ENCODE data around the gene SNCB. TPM values are rescaled to one million over a fixed set of nuclear protein-coding genes. Genes with fewer than 3 reads are reported as not detected.
A peak's percentile ranks its signal among the peaks of the same experiment; 100 is the strongest.

The SNCB gene
- total RNA-seq, 6 experiments from 2014 or later, result not detected

DNA sequence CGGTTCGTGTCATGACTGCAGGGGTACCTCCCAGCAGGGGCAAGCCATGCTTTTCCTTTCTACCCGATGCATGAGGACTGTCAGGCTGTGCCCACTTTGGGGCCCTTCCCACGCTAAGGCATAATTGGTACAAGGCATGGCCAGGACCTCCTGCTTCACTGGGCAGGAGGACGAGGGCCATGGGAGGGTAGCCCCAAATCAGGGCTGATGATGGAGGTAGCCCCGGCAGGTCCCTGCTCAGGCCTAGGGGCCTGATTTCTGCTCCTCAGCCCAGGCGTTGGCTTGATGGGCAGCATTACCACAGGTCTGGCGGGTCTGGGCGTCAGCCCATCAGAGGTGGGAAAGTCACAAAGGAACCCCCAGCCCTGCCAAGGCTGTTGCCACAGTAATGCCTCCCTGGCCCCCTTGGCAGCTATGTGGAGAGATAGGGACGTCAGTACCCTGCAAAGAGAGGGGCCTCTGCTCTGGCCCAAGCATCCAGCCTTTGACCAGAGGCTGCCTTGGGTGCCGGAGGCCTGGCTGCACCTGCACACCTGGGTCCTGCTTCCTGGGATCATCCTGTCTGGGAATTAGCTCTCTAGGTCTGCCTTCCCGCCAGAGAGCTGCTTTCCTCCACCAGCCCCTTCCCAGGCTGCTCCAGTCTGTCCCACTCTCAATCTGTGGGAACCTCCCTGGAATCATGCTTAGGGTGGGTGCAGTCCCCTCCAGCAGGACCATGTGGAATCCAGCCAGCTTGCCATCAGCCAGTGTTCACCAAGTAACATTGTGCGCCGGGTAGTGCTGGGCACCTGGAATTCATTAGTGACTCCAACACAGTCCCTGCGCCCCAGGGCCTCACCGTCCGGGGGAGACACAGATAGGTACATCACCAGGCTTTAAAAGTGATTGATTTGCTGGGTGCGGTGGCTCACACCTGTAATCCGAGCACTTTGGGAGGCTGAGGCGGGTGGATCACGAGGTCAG lies 32.3 kb upstream of the SNCB start:
- WGBS (ENCODE audit: insufficient coverage, low coverage, low lambda C conversion rate, missing lambda C conversion rate), result 90% methylated on average over 3 of the region's 21 CpGs
- TF ChIP-seq, protein P1, sequence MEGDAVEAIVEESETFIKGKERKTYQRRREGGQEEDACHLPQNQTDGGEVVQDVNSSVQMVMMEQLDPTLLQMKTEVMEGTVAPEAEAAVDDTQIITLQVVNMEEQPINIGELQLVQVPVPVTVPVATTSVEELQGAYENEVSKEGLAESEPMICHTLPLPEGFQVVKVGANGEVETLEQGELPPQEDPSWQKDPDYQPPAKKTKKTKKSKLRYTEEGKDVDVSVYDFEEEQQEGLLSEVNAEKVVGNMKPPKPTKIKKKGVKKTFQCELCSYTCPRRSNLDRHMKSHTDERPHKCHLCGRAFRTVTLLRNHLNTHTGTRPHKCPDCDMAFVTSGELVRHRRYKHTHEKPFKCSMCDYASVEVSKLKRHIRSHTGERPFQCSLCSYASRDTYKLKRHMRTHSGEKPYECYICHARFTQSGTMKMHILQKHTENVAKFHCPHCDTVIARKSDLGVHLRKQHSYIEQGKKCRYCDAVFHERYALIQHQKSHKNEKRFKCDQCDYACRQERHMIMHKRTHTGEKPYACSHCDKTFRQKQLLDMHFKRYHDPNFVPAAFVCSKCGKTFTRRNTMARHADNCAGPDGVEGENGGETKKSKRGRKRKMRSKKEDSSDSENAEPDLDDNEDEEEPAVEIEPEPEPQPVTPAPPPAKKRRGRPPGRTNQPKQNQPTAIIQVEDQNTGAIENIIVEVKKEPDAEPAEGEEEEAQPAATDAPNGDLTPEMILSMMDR (IDR thresholded peaks at IDR 0.05), result no peak
- no peak for TF ChIP-seq POLR2A (IDR thresholded peaks at IDR 0.05)
- ATAC-seq (no peak), DNase-seq (peak in 1 of 3 donors; percentile 44)
- Histone ChIP-seq H3K9me3 (no peaks in the 10 kb centered on the region), H3K36me3 (no peaks in the 10 kb centered on the region), H3K27me3 (no peaks in the 10 kb centered on the region), H3K27ac (no peak overlapping the region), H3K4me3 (no peak overlapping the region), H3K4me1 (peaks cover 0 to 17% (median 8%) of the 10 kb centered on the region in 4 donors)
- intact Hi-C loops (cut with DNase I), result no loop called here

DNA sequence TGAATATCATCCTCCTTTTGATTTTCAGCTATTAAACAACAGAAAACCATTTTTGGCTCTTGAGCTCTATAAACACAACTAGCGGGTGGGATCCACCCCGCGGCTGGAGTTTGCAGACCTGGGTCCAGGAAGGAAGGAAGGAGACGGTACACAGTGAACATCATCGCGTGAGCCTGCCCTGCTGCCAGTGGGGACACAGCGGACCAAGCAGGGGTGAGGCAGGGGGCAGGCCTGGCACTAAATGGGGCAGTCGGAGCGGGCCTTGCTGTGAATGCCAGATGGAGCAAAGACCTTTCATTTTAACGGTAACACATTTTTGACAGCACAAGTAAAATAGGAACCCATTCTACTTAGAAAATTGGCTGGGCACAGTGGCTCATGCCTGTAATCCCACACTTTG lies 31.3 kb upstream of the SNCB start:
- Histone ChIP-seq H3K4me3 (no peak overlapping the region), H3K27ac (no peak overlapping the region), H3K36me3 (no peaks in the 10 kb centered on the region), H3K4me1 (peaks cover 0 to 17% (median 8%) of the 10 kb centered on the region in 4 donors), H3K9me3 (no peaks in the 10 kb centered on the region), H3K27me3 (no peaks in the 10 kb centered on the region)
- no peak for DNase-seq
- intact Hi-C loops (cut with DNase I), result no loop called here
- TF ChIP-seq, protein P1 (IDR thresholded peaks at IDR 0.05), result no peak
- no peak for TF ChIP-seq POLR2A (IDR thresholded peaks at IDR 0.05)
- ATAC-seq, result no peak
- 72% methylated on average over 7 of the region's 10 CpGs for WGBS (ENCODE audit: insufficient coverage, low coverage, low lambda C conversion rate, missing lambda C conversion rate)

DNA sequence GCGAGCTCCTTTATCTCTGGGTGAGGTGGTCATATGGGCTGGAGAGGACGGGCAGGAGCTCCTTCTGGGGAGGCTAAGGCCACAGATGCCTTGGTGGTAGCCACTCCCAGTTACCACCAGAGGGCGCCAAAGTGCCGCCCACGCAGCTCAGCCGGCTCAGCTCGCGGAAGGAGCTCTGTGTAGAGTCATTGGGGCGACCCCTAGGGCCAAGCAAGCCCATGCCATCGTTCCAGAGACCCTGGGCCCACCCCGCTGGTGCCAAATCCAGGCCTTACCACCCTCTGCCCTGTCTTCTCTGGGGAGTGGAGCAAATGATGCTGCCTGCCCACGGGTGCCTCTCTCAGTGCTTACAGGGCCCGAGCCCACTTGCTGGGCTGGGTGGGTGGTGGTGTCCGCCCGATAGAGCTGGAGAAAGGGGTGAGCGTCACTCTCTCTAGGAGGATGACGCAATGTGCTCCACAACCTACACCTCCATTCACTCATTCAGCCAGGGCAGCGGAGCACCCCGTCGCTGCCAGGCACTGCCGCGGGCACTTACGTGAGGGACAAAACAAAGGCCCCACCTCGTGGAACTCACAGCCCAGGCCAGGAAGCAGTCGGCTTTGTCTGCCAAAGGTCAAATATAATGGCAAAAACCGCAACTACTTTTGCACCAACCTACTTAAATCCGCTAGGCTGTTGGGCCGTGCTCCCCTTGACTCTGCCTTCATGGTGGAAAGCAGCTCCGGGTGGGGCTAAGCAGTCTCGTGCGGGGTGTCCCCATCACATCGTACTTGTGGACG lies 30.7 kb upstream of the SNCB start:
- 32% methylated on average over 12 of the region's 33 CpGs for WGBS (ENCODE audit: insufficient coverage, low coverage, low lambda C conversion rate, missing lambda C conversion rate)

GRCh38 chr5:176660530-176660859 lies 30.2 kb upstream of the SNCB start:
- no peak for ATAC-seq
- no CpG with 5 or more reads among the region's 1 CpG for WGBS (ENCODE audit: insufficient coverage, low coverage, low lambda C conversion rate, missing lambda C conversion rate)
- no peaks in the 10 kb centered on the region for H3K27me3 ChIP-seq
- no peak for DNase-seq
- TF ChIP-seq, protein P1 (IDR thresholded peaks at IDR 0.05), result no peak
- no peak for TF ChIP-seq POLR2A (IDR thresholded peaks at IDR 0.05)
- intact Hi-C loops (cut with DNase I), result no loop called here
- no peak overlapping the region for H3K4me3 ChIP-seq
- H3K36me3 ChIP-seq, result no peaks in the 10 kb centered on the region
- H3K27ac ChIP-seq, result no peak overlapping the region
- H3K4me1 ChIP-seq, result peaks cover 0 to 17% (median 8%) of the 10 kb centered on the region in 4 donors
- no peaks in the 10 kb centered on the region for H3K9me3 ChIP-seq

More for the DNA sequence above, 30.7 kb upstream of the SNCB start:
- no peaks in the 10 kb centered on the region for H3K36me3 ChIP-seq
- no peaks in the 10 kb centered on the region for H3K27me3 ChIP-seq
- DNase-seq (peak; percentile 73 to 81 (median 75)), ATAC-seq (peak; percentile 75 to 83 (median 78))
- no peaks in the 10 kb centered on the region for H3K9me3 ChIP-seq
- H3K27ac ChIP-seq, result no peak overlapping the region
- intact Hi-C loops (cut with DNase I), result no loop called here
- TF ChIP-seq POLR2A (IDR thresholded peaks at IDR 0.05), result no peak
- TF ChIP-seq, protein P1 (IDR thresholded peaks at IDR 0.05), result peak; percentile 86 to 98 (median 98)
- H3K4me3 ChIP-seq, result no peak overlapping the region
- peaks cover 0 to 17% (median 8%) of the 10 kb centered on the region in 4 donors for H3K4me1 ChIP-seq

All from right lobe of liver (tissue), 6 donors.